Fibroblast of mammary gland (primary cell): Measurements from ENCODE around the gene PTPRA.

Source experiments
- DNase-seq: peaks from one replicate; pipeline ENCODE4 v3.0.0-alpha.2; 2010; ENCODE audit warnings: low read depth
- H3K4me3 ChIP-seq: 2 replicates; pipeline ENCODE4 v1.5.1; 2011; ENCODE audit warnings: low read depth, mild to moderate bottlenecking, low read length, moderate library complexity; ENCODE audit not compliant: control insufficient read depth
- TF ChIP-seq, protein P1 (sequence below): conservative IDR thresholded peaks from 2 replicates; pipeline ENCODE4 v1.5.1; 2011; ENCODE audit warnings: low read depth, low read length, inconsistent platforms; ENCODE audit not compliant: control insufficient read depth, insufficient read depth

PTPRA gene

DNA sequence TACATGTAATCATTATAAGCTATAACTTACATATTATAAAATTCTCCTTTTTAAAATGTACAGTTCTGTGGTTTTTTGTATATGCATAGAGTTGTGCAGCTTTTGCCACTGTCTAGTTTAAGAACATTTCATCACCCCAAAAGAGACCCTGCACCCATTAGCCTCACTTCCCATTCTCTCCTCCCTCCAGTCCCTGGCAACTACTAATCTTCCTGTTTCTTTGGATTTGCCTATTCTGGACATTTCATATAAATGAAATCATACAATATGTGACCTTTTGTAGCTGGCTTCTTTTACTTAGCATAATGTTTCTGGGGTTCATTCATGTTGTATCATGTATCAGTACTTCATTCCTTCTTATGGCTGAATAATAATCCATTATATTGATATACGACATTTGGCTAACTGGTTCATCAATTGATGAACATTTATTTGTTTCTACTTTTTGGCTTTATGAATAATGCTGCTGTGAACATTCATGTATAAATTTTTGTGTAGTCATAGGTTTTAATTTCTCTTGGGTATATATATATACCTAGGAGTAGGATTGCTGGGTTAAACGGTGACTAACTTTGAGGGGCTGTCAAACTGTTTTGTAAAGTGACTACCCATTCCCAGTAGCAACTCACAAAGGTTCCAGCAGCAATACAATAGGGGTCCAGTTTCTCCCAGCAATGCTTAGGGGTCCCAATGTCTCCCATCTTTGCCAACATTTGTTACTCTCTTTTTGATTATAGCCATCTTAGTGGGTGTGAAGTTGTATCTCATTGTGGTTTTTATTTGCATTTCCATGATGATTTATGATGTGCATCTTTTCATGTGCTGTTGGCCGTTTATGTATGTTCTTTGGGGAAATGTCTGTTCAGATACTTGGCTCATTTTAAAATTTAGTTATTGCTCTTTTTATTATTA, 10.7 kb downstream of the PTPRA start:
- TF ChIP-seq, protein P1, sequence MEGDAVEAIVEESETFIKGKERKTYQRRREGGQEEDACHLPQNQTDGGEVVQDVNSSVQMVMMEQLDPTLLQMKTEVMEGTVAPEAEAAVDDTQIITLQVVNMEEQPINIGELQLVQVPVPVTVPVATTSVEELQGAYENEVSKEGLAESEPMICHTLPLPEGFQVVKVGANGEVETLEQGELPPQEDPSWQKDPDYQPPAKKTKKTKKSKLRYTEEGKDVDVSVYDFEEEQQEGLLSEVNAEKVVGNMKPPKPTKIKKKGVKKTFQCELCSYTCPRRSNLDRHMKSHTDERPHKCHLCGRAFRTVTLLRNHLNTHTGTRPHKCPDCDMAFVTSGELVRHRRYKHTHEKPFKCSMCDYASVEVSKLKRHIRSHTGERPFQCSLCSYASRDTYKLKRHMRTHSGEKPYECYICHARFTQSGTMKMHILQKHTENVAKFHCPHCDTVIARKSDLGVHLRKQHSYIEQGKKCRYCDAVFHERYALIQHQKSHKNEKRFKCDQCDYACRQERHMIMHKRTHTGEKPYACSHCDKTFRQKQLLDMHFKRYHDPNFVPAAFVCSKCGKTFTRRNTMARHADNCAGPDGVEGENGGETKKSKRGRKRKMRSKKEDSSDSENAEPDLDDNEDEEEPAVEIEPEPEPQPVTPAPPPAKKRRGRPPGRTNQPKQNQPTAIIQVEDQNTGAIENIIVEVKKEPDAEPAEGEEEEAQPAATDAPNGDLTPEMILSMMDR, result no peak
- H3K4me3 ChIP-seq, result no peak overlapping the region
- DNase-seq, result no peak

DNA sequence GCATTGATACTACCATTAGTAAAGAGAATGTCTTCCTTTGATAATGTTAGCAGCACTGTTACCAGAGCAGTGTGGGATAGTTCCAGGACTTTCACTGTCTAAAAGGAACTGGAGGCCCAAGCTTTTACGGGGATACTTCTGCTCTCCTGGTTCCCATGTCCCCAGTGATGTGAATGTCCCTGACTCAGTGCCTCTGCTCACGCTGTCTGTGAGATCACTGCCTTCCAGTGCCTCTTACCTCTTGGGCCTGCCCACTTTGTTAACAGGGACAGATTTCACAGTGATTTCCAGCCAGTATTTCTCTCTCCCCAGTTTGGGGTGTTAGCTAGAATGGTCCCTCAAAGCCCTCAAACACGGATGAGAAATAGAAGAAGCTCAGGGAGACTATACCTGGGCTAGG, 14.4 kb downstream of the PTPRA start:
- DNase-seq, result no peak
- TF ChIP-seq, protein P1, result no peak
- no peak overlapping the region for H3K4me3 ChIP-seq

DNA sequence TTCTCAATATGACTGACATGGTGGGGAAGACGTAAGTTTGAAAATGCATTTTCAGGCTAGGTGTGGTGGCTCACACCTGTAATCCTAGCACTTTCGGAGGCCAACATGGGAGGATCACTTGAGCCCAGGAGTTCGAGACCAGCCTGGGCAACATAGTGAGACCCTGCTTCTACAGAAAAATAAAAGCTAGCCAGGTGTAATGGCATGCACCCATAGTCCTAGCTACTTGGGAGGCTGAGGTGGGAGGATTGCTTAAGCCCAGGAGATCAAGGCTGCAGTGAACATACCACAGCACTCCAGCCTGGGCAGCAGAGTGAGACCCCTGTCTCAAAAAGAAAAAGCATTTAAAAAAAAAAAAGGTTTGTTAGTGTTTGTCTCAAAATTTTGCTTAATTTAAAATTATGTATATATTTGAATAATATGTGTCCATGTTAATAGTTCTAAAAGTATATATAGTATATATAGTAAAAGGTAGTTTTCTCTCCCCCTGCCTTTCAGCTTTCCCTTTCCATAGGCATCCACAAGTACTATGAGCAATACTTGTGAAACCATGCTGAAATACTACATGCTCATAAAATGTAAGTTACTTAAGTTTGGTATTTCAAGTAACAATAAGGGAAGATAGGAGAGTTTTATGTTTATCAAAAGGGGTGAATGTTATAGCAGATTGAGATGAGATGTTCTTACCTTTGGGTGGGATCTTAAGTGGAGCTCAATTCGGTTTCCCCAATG, 15.1 kb downstream of the PTPRA start:
- no peak overlapping the region for H3K4me3 ChIP-seq
- DNase-seq, result no peak
- TF ChIP-seq, protein P1, result no peak

DNA sequence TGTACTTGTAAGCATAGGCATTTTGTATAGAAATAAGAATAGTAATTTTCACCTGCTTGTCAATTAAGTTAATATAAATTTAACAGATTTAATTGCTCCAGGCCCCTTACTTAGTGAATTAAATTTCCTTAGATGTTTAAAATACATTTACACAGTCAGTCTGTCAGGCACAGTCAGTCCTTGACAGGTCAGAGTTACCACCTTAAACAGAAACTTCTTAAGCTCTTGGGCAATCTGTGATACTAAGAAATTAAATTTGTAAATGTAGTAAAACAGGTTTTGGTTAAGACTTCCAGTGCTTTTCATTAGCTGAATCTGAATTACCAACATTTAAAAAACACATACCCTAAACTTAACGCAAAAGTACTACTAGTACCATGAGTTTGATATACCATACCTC, 15.9 kb downstream of the PTPRA start:
- no peak for DNase-seq
- TF ChIP-seq, protein P1, result no peak
- no peak overlapping the region for H3K4me3 ChIP-seq

DNA sequence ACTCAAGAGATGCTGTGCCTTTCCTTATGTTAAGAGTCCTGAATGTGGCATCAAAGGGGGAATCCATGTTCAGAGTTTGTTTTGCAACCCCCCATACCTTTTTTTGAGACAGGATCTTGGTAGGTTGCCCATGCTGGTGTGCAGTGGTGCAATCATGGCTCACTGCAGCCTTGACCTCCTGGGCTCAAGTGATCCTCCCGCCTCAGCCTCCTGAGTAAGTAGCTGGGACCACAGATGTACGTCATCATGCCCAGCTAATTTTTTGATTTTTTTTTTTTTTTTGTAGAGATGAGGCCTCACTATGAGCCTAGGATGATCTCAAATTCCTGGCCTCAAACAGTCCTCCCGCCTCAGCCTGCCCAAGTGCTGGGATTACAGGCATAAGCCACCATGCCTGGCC, 16.5 kb downstream of the PTPRA start:
- TF ChIP-seq, protein P1, result no peak
- DNase-seq, result no peak
- H3K4me3 ChIP-seq, result no peak overlapping the region

DNA sequence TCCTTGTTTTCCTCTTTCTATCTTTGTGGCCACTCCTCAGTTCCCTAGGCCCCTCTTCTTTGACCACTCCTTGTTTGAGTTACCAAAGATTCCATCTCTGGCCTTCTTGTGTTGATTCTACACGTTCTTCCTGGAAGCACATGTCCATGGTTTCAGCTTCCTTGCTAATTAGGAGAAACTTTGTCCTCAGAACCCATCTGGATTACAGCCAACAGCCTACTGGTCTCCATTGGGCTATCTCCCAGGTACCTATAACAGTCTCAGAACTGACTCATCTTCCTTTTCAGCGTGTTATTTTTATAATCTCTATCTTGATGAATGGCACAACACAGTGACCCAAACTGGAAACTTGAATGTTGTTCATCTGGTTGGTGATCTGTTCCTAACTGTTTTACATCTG, 17.5 kb downstream of the PTPRA start:
- H3K4me3 ChIP-seq, result no peak overlapping the region
- peak; percentile 54 for DNase-seq
- TF ChIP-seq, protein P1, result no peak
